Stimulated activated memory B cell treated with anti-CD40 and anti-IgM and Interleukin-4, amounts not matched to agents 10 μg/mL and 1 μg/mL and 100 μg/mL, for 72 hours (primary cell): ENCODE measurements around the gene RFLNA.

Experiments
- ATAC-seq: fragments of 150-1000 bp; cut with Tn5 transposase; 2 replicates; pipeline ENCODE4 v1.10.0; 2021
- H3K27ac Mint-ChIP-seq: one replicate; pipeline ENCODE4 v1.8.0; 2022; ENCODE audit warnings: mild to moderate bottlenecking, mixed read lengths
- H3K27me3 Mint-ChIP-seq: one replicate; pipeline ENCODE4 v1.8.0; 2022; ENCODE audit warnings: mixed read lengths
- H3K36me3 Mint-ChIP-seq: one replicate; pipeline ENCODE4 v1.8.0; 2022; ENCODE audit warnings: mixed read lengths
- H3K4me1 Mint-ChIP-seq: one replicate; pipeline ENCODE4 v1.8.0; 2022; ENCODE audit warnings: mixed read lengths
- H3K4me3 Mint-ChIP-seq: one replicate; pipeline ENCODE4 v1.8.0; 2022; ENCODE audit warnings: mild to moderate bottlenecking, moderate library complexity, mixed read lengths
- H3K9me3 Mint-ChIP-seq: one replicate; pipeline ENCODE4 v1.8.0; 2022; ENCODE audit warnings: mixed read lengths

RFLNA gene

DNA sequence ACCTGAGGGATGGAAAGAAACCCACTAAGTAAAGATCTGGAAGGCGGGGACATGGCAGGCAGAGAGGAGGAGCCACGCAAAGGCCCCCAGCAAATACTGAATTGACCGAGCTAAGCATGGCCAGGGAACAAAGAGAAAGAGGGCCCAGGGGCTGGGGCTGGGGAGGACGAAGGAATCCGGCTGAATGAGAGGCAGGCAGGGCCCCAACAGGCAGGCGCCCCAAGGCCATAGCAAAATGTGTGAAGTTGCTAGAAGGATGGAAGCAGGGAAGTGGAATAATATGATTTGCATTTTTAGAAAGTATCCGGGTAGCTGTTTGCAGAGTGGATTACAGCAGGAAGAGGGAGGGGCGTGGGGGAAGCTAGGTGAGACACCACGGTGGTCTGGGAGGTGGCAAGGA, 49.1 kb downstream of the RFLNA start:
- no peak overlapping the region for H3K27ac Mint-ChIP-seq
- no peaks in the 10 kb centered on the region for H3K4me1 Mint-ChIP-seq
- ATAC-seq = no peak
- H3K27me3 Mint-ChIP-seq = no peaks in the 10 kb centered on the region
- H3K36me3 Mint-ChIP-seq = peaks cover 85% of the 10 kb centered on the region
- H3K9me3 Mint-ChIP-seq = no peaks in the 10 kb centered on the region
- no peak overlapping the region for H3K4me3 Mint-ChIP-seq

- ATAC-seq = no peak
- no peak overlapping the region for H3K27ac Mint-ChIP-seq
- no peaks in the 10 kb centered on the region for H3K4me1 Mint-ChIP-seq
- H3K4me3 Mint-ChIP-seq = no peak overlapping the region
- H3K27me3 Mint-ChIP-seq = no peaks in the 10 kb centered on the region
- H3K9me3 Mint-ChIP-seq = no peaks in the 10 kb centered on the region
- H3K36me3 Mint-ChIP-seq = peaks cover 84% of the 10 kb centered on the region
These were observed 49.6 kb downstream of the RFLNA start for GRCh38 chr12:124344526-124344925.

GRCh38 chr12:124345795-124346194, 50.9 kb downstream of the RFLNA start:
- Mint-ChIP-seq H3K27ac (no peak overlapping the region), H3K4me1 (no peaks in the 10 kb centered on the region), H3K36me3 (peaks cover 81% of the 10 kb centered on the region)

GRCh38 chr12:124346425-124347168, 51.7 kb downstream of the RFLNA start:
- Mint-ChIP-seq H3K27me3 (no peaks in the 10 kb centered on the region), H3K27ac (no peak overlapping the region), H3K4me1 (no peaks in the 10 kb centered on the region), H3K4me3 (no peak overlapping the region), H3K36me3 (peaks cover 74% of the 10 kb centered on the region), H3K9me3 (no peaks in the 10 kb centered on the region)
- ATAC-seq = no peak

More at GRCh38 chr12:124345795-124346194, 50.9 kb downstream of the RFLNA start:
- no peaks in the 10 kb centered on the region for H3K9me3 Mint-ChIP-seq
- ATAC-seq = no peak
- no peak overlapping the region for H3K4me3 Mint-ChIP-seq
- no peaks in the 10 kb centered on the region for H3K27me3 Mint-ChIP-seq

DNA sequence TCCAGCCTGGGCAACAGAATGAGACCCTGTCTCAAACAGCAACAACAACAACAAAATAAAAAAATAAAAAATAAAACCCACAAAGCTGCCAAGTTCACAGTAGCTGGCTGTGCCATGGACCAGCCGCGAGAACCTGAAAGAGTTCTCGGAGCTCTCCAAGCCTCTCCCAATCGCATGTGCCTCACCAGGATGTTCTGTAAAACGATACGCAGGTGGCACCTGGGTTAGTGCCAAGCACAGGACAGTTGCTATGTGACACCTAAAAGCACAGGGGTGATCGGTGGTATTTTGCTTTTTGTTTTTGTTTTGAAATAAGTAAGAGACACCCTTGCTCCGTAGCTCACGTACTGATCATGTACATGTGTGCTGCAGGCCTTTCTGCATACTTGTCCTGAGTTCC, 52.4 kb downstream of the RFLNA start:
- no peak for ATAC-seq
- Mint-ChIP-seq H3K27me3 (no peaks in the 10 kb centered on the region), H3K27ac (no peak overlapping the region), H3K9me3 (no peaks in the 10 kb centered on the region), H3K4me1 (no peaks in the 10 kb centered on the region), H3K4me3 (no peak overlapping the region), H3K36me3 (peaks cover 69% of the 10 kb centered on the region)

GRCh38 chr12:124347805-124348658, 53.1 kb downstream of the RFLNA start:
- peaks cover 66% of the 10 kb centered on the region for H3K36me3 Mint-ChIP-seq
- no peak overlapping the region for H3K4me3 Mint-ChIP-seq
- no peak for ATAC-seq
- no peak overlapping the region for H3K27ac Mint-ChIP-seq
- H3K9me3 Mint-ChIP-seq = no peaks in the 10 kb centered on the region
- no peaks in the 10 kb centered on the region for H3K27me3 Mint-ChIP-seq
- no peaks in the 10 kb centered on the region for H3K4me1 Mint-ChIP-seq

- Mint-ChIP-seq H3K27me3 (no peaks in the 10 kb centered on the region), H3K9me3 (no peaks in the 10 kb centered on the region), H3K4me1 (no peaks in the 10 kb centered on the region), H3K27ac (no peak overlapping the region), H3K4me3 (no peak overlapping the region), H3K36me3 (peaks cover 66% of the 10 kb centered on the region)
- no peak for ATAC-seq
These were observed 53.9 kb downstream of the RFLNA start for GRCh38 chr12:124348659-124349380.

GRCh38 chr12:124350491-124350890, 55.6 kb downstream of the RFLNA start:
- ATAC-seq = no peak
- no peak overlapping the region for H3K27ac Mint-ChIP-seq
- H3K27me3 Mint-ChIP-seq = no peaks in the 10 kb centered on the region
- H3K36me3 Mint-ChIP-seq = peaks cover 59% of the 10 kb centered on the region
- H3K4me3 Mint-ChIP-seq = no peak overlapping the region
- no peaks in the 10 kb centered on the region for H3K4me1 Mint-ChIP-seq
- no peaks in the 10 kb centered on the region for H3K9me3 Mint-ChIP-seq

GRCh38 chr12:124351422-124351821, 56.5 kb downstream of the RFLNA start:
- no peak for ATAC-seq

DNA sequence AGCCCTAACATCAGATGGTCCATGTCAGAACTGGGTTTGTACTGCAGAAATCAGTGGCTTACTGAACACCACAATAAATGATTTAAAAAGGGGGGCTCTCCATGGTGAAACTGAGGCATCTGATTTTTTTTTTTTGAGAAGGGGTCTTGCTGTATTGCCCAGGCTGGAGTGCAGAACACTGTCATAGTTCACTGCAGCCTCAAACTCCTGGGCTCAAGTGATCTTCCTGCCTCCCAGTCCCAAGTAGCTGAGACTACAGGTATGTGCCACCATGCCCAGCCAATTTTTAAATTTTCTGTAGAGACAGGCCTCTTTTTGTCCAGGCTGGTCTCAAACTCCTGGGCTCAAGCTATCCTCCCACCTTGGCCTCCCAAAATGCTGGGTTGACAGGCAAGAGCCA, 57.4 kb downstream of the RFLNA start:
- Mint-ChIP-seq H3K27me3 (no peaks in the 10 kb centered on the region), H3K4me1 (no peaks in the 10 kb centered on the region), H3K9me3 (no peaks in the 10 kb centered on the region), H3K36me3 (peaks cover 66% of the 10 kb centered on the region), H3K4me3 (no peak overlapping the region), H3K27ac (no peak overlapping the region)
- ATAC-seq = no peak

More at GRCh38 chr12:124351422-124351821, 56.5 kb downstream of the RFLNA start:
- no peaks in the 10 kb centered on the region for H3K27me3 Mint-ChIP-seq
- H3K4me1 Mint-ChIP-seq = no peaks in the 10 kb centered on the region
- H3K4me3 Mint-ChIP-seq = no peak overlapping the region
- peaks cover 59% of the 10 kb centered on the region for H3K36me3 Mint-ChIP-seq
- H3K27ac Mint-ChIP-seq = no peak overlapping the region
- H3K9me3 Mint-ChIP-seq = no peaks in the 10 kb centered on the region

- Mint-ChIP-seq H3K27ac (no peak overlapping the region), H3K4me1 (no peaks in the 10 kb centered on the region), H3K36me3 (peaks cover 67% of the 10 kb centered on the region), H3K27me3 (no peaks in the 10 kb centered on the region), H3K4me3 (no peak overlapping the region), H3K9me3 (no peaks in the 10 kb centered on the region)
- no peak for ATAC-seq
These were observed 57.9 kb downstream of the RFLNA start for GRCh38 chr12:124352839-124353238.

DNA sequence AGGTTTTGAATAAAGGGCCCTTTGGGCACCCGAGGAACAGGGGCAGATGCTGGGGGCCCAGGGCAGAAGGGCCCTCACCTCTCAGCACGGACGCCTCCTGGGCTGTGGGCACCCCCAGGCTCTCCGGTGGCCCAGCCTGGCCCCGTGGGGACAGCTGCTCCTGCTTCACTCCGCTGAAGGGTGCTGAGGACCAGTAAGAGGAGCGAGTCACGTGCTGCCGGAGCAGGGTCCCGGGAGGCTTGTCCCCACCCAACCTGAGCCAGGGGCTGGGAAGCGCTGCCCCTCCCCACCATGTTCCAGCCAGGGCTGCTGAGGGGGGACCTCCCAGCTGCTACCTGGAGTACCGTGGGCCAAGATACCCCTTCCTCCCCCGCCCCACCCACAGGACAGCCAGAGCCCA, 59.5 kb downstream of the RFLNA start:
- Mint-ChIP-seq H3K9me3 (no peaks in the 10 kb centered on the region), H3K36me3 (peaks cover 70% of the 10 kb centered on the region), H3K4me3 (no peak overlapping the region), H3K27me3 (no peaks in the 10 kb centered on the region), H3K4me1 (no peaks in the 10 kb centered on the region), H3K27ac (no peak overlapping the region)
- no peak for ATAC-seq

DNA sequence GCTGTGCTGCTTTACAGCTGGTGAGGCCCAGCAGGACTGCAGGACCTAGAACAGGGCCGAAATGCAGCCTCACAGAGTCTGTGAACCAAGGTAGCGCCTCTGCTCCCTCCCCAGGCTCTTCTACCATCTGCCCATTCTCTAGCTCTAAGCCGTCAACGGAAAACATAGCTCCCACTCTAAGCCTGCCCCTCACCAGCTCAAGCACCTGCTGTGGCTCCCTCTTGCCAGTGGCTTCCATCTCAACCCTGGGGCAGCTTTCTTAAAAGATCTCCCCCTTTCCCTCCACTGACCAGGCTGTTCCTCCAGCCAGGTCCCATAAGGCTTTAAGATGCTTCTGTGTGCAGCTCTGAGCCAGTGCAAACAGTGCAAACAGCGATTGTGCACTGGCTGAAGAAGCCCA, 61.3 kb downstream of the RFLNA start:
- Mint-ChIP-seq H3K36me3 (peaks cover 69% of the 10 kb centered on the region), H3K27ac (no peak overlapping the region), H3K4me3 (no peak overlapping the region), H3K4me1 (peaks cover 5% of the 10 kb centered on the region), H3K9me3 (no peaks in the 10 kb centered on the region), H3K27me3 (no peaks in the 10 kb centered on the region)
- ATAC-seq = no peak

DNA sequence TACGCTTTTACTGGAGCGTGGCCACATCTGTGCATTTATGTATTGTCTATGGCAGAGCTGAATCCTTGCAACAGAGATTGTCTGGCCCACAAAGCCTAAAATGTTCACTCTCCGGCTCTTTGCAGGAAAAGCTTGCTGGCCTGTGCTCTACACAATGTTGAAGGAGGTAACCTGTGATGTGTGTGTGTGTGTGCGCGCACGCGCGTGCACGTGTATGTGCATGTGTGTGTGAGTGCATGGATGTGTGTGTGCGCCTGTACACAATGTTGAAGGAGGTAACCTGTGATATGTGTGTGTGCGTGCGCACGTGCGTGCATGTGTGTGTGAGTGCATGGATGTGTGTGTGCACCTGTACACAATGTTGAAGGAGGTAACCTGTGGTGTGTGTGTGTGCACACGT, 62.7 kb downstream of the RFLNA start:
- Mint-ChIP-seq H3K36me3 (peaks cover 69% of the 10 kb centered on the region), H3K4me1 (peaks cover 5% of the 10 kb centered on the region), H3K4me3 (no peak overlapping the region), H3K27ac (no peak overlapping the region), H3K27me3 (no peaks in the 10 kb centered on the region), H3K9me3 (no peaks in the 10 kb centered on the region)
- no peak for ATAC-seq

DNA sequence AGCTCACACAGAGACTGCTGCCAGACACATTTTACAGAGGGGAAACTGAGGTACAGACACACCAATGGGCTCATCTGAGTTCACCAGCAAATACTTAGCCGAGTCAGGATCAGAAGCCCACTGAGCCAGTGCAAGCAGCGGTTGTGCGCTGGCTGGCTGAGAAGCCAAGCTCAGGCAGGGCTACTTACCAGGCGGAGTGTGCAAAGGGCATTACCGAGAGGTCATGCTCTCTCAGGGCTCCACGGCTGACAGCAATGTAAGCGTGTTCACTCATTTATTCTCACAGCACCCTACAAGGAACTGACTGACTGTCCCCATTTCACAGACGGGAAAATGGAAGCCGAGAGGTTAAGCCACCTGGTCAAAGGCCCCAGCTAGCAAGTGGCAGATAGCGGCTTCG, 63.7 kb downstream of the RFLNA start:
- no peak for ATAC-seq

More for the DNA sequence above, 63.7 kb downstream of the RFLNA start:
- Mint-ChIP-seq H3K9me3 (no peaks in the 10 kb centered on the region), H3K4me3 (no peak overlapping the region), H3K36me3 (peaks cover 59% of the 10 kb centered on the region), H3K4me1 (peaks cover 5% of the 10 kb centered on the region), H3K27me3 (no peaks in the 10 kb centered on the region), H3K27ac (no peak overlapping the region)
